Measurements from ENCODE around the gene MED16. TPM values are rescaled to one million over a fixed set of nuclear protein-coding genes. Genes with fewer than 3 reads are reported as not detected.

The MED16 gene
- total and polyA plus RNA-seq, 9 donors = 0.62 to 75.4 (median 52.3) TPM

GRCh38 chr19:929203-929890 is 36.4 kb upstream of the MED16 start:
- H3K27ac ChIP-seq = no peak overlapping the region
- TF ChIP-seq POLR2A (IDR thresholded peaks at IDR 0.05) = no peak
- TF ChIP-seq CTCF (IDR thresholded peaks at IDR 0.05) = no peak
- TF ChIP-seq EP300 (IDR thresholded peaks at IDR 0.05) = no peak
- intact Hi-C loops (cut with DNase I) = loop anchor here in 2 of 4 donors (10.0 kb wide), 2 partner anchors 175 to 305 kb away; partner anchors contain the start of genes CBARP (in 1 of the 2) and GPX4 (in 1 of the 2)
- H3K9me3 ChIP-seq = no peaks in the 10 kb centered on the region
- H3K27me3 ChIP-seq = no peaks in the 10 kb centered on the region
- no peaks in the 10 kb centered on the region for H3K36me3 ChIP-seq
- H3K4me3 ChIP-seq = no peak overlapping the region
- WGBS, 3 donors = 91 to 93% (median 92%) methylated on average over 26 to 51 of the region's 51 CpGs
- peaks cover 20% of the 10 kb centered on the region for H3K4me1 ChIP-seq (ENCODE audit: insufficient read depth)
- DNase-seq = no peak

DNA sequence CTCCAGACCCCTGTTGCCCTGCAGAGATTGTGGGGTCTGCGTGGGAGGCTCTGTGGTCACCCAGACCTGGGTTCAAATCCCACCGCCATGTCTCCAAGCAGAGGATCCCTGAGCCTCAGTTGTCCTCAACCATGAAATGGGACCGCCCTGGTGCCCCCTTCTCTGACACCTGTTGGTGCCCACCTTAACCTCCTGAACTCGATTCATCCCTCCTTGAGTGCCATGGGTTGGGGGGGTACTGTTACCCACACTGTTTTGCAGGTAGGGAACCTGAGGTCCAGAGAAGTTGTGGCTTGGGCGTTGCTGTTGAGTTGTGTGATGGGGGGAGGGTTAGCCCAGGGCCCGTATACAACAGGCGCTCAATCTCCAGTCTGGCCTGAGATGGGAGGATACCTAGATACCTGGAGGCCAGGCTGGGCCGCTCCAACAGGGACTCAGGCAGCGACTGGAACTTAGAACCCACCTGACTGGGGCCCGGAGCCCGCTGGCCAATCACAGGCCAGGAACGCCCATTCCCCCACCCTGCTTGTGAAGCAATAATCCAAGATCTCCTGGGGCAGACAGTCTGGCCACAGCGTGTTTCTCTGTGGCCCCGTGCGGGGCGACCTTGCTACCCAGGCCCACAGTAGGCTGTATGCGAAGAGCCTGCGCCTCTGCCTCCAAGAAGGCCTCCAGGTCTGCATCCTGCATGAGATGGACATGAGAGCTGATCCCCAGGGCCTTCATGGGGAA is 35.6 kb upstream of the MED16 start:
- TF ChIP-seq EP300 (IDR thresholded peaks at IDR 0.05) (no peak), POLR2A (IDR thresholded peaks at IDR 0.05) (no peak), CTCF (IDR thresholded peaks at IDR 0.05) (no peak)
- Histone ChIP-seq H3K27me3 (no peaks in the 10 kb centered on the region), H3K27ac (no peak overlapping the region), H3K4me1 (ENCODE audit: insufficient read depth) (peaks cover 15% of the 10 kb centered on the region), H3K9me3 (no peaks in the 10 kb centered on the region), H3K36me3 (no peaks in the 10 kb centered on the region), H3K4me3 (no peak overlapping the region)
- DNase-seq = peak in 1 of 5 donors; percentile 29
- WGBS, 3 donors = 90 to 92% (median 92%) methylated on average over 18 of the region's 18 CpGs
- intact Hi-C loops (cut with DNase I) = loop anchor here in 2 of 4 donors (10.0 kb wide), 2 partner anchors 176 to 306 kb away; partner anchors contain the start of genes CBARP (in 1 of the 2) and GPX4 (in 1 of the 2)

GRCh38 chr19:927780-928401 is 34.9 kb upstream of the MED16 start:
- 81 to 86% (median 86%) methylated on average over 8 to 12 of the region's 12 CpGs for WGBS, 3 donors

More at GRCh38 chr19:927780-928401, 34.9 kb upstream of the MED16 start:
- H3K9me3 ChIP-seq = no peaks in the 10 kb centered on the region
- H3K4me1 ChIP-seq (ENCODE audit: insufficient read depth) = peaks cover 8% of the 10 kb centered on the region
- H3K27me3 ChIP-seq = no peaks in the 10 kb centered on the region
- no peak for TF ChIP-seq EP300 (IDR thresholded peaks at IDR 0.05)
- no peak for TF ChIP-seq CTCF (IDR thresholded peaks at IDR 0.05)
- TF ChIP-seq POLR2A (IDR thresholded peaks at IDR 0.05) = no peak
- intact Hi-C loops (cut with DNase I) = loop anchor here in 2 of 4 donors (10.0 kb wide), 2 partner anchors 177 to 307 kb away; partner anchors contain the start of genes CBARP (in 1 of the 2) and GPX4 (in 1 of the 2)
- H3K4me3 ChIP-seq = no peak overlapping the region
- DNase-seq = peak in 2 of 5 donors; percentile 29 to 41
- no peaks in the 10 kb centered on the region for H3K36me3 ChIP-seq
- peak overlapping the region in 1 of 2 donors; percentile 2 for H3K27ac ChIP-seq
